K562 (cell line): ENCODE results near the gene ABRAXAS1. TPM values are rescaled to one million over a fixed set of nuclear protein-coding genes. Genes with fewer than 3 reads are reported as not detected.

ENCODE experiments used
- CHD4 ChIP-seq: fragments of 200-600 bp; sonication (generic); IDR thresholded peaks from 3 replicates; pipeline ENCODE4 v1.6.1; 2012; ENCODE audit warnings: low read depth, mild to moderate bottlenecking, mixed read lengths, low read length, inconsistent platforms; ENCODE audit not compliant: insufficient read depth, insufficient replicate concordance, poor library complexity, severe bottlenecking
- FOXJ3 ChIP-seq: sonication (generic); formaldehyde crosslinking; IDR thresholded peaks from 2 replicates; pipeline ENCODE4 v1.4.0; 2020; ENCODE audit warnings: mild to moderate bottlenecking, missing genetic modification reagents
- FOXK2 ChIP-seq, 2 experiments: fragments of 450-650 bp; IDR thresholded peaks in 1 of 2; conservative IDR thresholded peaks in 1 of 2; 2 replicates each; pipeline ENCODE4 v1.6.1; 2016; ENCODE audit warnings: low read depth in 2 of 2, mild to moderate bottlenecking in 1 of 2
- IRF2 ChIP-seq: sonication (generic); formaldehyde crosslinking; IDR thresholded peaks from 2 replicates; pipeline ENCODE4 v1.8.1; 2022; ENCODE audit warnings: mild to moderate bottlenecking, missing genetic modification reagents
- KDM2B ChIP-seq: fragments of 250-450 bp; sonication (Bioruptor Pico); IDR thresholded peaks from 2 replicates; pipeline ENCODE4 v1.8.0; 2021; ENCODE audit warnings: mild to moderate bottlenecking, moderate library complexity
- MAFF ChIP-seq: IDR thresholded peaks from 2 replicates; pipeline ENCODE4 v1.6.1; 2012; ENCODE audit warnings: low read length, improper control_type of control experiment
- NCOA2 ChIP-seq, 2 experiments: fragments of 450-650 bp; IDR thresholded peaks; 2 replicates each; pipeline ENCODE4 v1.6.1; 2018; ENCODE audit warnings: mild to moderate bottlenecking in 2 of 2, moderate library complexity in 1 of 2; ENCODE audit not compliant: partially characterized antibody in 2 of 2
- PHB2 ChIP-seq: fragments of 450-650 bp; IDR thresholded peaks from 2 replicates; pipeline ENCODE4 v1.6.1; 2017; ENCODE audit warnings: low read depth
- POLR2H ChIP-seq: IDR thresholded peaks from 2 replicates; pipeline ENCODE4 v1.6.1; 2016; ENCODE audit warnings: missing genetic modification characterization, low read depth, mild to moderate bottlenecking, control low read depth, missing compliant biosample characterization, moderate library complexity
- SETDB1 ChIP-seq: IDR thresholded peaks from one replicate; pipeline ENCODE4 v1.6.1; 2012; ENCODE audit warnings: low read length, control low read depth, inconsistent platforms
- ZNF146 ChIP-seq: IDR thresholded peaks from one replicate; pipeline ENCODE4 v1.6.1; 2018; ENCODE audit warnings: missing compliant biosample characterization; ENCODE audit not compliant: unreplicated experiment
- ZNF57 ChIP-seq: fragments of 450-650 bp; formaldehyde crosslinking; IDR thresholded peaks from 2 replicates; pipeline ENCODE4 v1.4.0; 2020; ENCODE audit warnings: mild to moderate bottlenecking, moderate library complexity
- ZNF644 ChIP-seq: fragments of 200-800 bp; sonication (Bioruptor generic); IDR thresholded peaks from 2 replicates; pipeline ENCODE4 v1.6.1; 2016; ENCODE audit warnings: low read depth, missing genetic modification characterization, missing compliant biosample characterization
- polyA plus RNA-seq, 8 experiments: library from polyadenylated mRNA; depleted of rRNA in 4 of 8; stranded (reverse) in 5 of 8; unstranded in 3 of 8; fragments of >200 nt; fragmentation: Nextera tagmentation in 2 of 8; fragmentation: Illumina TruSeq in 1 of 8; extraction: Ambion mirVana in 2 of 8; extraction: Trizol in 1 of 8; gene quantifications; 2 replicates each; pipeline versions ENCODE4 v1.2.1 to v1.2.3, GENCODE V29; 2011 to 2014; ENCODE audit warnings: inconsistent platforms in 1 of 8, missing spikeins in 1 of 8
- total RNA-seq, 7 experiments: library from RNA; depleted of rRNA in 6 of 7; stranded (reverse); fragments of >200 nt in 6 of 7; fragmentation: Illumina TruSeq in 2 of 7; extraction: Trizol in 2 of 7; gene quantifications; 2 replicates each; pipeline versions ENCODE4 v1.2.1 to v1.2.3, GENCODE V29; 2011 to 2021; ENCODE audit warnings: low replicate concordance in 1 of 7
- TF ChIP-seq, protein P1 (sequence below): sonication (generic); formaldehyde crosslinking; IDR thresholded peaks from 2 replicates; pipeline ENCODE4 v1.8.0; 2022; ENCODE audit warnings: missing genetic modification reagents, mild to moderate bottlenecking, borderline replicate concordance
- TF ChIP-seq, protein P2 (sequence below): fragments of 200-800 bp; sonication (Bioruptor generic); IDR thresholded peaks from 2 replicates; pipeline ENCODE4 v1.6.1; 2016; ENCODE audit warnings: missing genetic modification characterization, missing compliant biosample characterization
- TF ChIP-seq, protein P3 (sequence below): fragments of 250-450 bp; sonication (Bioruptor Pico); IDR thresholded peaks from 2 replicates; pipeline ENCODE4 v1.8.0; 2022; ENCODE audit warnings: inconsistent platforms, mild to moderate bottlenecking, moderate library complexity, borderline replicate concordance
- TF ChIP-seq, protein P4 (sequence below): fragments of 250-450 bp; sonication (Bioruptor Pico); IDR thresholded peaks from 2 replicates; pipeline ENCODE4 v1.5.0; 2021

ABRAXAS1 gene
- total and polyA plus RNA-seq, 9 of the 15 experiments (the other 6 are each of a cell fraction or from before 2014, with no cell fraction given), result 10.8 to 48.3 (median 22.1) TPM

DNA sequence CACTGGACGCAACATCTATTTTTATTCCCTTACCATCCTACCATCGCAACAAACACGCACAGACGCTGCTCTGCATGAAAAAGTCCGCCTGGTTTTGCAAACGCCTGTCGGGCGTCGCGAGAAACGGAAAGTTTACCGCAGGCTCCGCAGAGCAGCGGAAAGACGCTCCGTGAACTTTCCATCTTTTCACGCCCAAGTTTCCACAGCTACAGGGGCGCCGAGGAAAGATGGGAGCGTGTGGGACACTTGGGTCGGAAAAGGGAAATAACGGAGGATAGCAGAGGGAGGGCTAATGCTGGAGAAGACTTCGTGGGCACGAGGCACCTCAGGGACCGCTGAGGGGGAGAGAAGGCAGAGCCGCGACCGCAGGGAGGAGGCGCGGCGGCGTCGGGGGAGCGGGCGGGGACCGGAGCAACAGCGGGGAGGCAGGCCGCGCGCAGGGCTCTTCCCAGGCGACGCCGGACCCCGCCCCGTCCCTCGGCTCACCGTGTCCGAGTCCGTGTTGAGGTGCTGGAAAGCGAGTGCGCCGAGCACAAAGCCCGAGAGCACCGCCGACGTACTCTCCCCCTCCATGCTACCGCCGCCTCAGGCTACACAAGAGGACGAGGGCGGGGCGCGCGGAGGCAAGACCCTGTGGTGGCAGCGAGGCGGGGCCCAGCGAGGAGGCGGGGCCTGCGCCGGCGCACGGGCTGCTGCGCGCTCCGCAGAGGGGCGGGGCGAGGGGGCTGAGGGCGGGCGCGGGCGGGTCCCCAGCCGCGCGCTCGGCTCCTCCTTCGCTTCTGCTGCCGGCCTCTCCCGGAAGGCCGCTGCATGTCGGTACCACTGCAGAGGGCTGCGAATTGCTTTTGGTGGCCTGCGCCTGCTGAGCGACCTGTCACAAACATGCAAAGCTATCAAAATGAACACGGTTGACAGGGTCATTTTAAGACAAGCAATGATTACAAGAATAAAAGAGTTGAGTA, at the start of gene ABRAXAS1 (continued):
- TF ChIP-seq NCOA2 (IDR thresholded peaks at IDR 0.05; ENCODE audit: partially characterized antibody in 2 of 2) (no peak), FOXJ3 (CRISPR knock-in tag) (no peak), KDM2B (no peak), POLR2H (tag) (peak; percentile 49; the same call in 1 of the 2 replicates), MAFF (no peak), PHB2 (no peak), CHD4 (no peak), ZNF644 (tag) (no peak), SETDB1 (no peak), ZNF146 (CRISPR knock-in tag) (no peak), ZNF57 (CRISPR knock-in tag) (no peak), IRF2 (no peak), FOXK2 (conservative IDR thresholded peaks at IDR 0.05 in 1 of 2, IDR thresholded peaks at IDR 0.05 in 1 of 2; ENCODE audit: low read depth in 2 of 2) (no peak)
- TF ChIP-seq, protein P1, sequence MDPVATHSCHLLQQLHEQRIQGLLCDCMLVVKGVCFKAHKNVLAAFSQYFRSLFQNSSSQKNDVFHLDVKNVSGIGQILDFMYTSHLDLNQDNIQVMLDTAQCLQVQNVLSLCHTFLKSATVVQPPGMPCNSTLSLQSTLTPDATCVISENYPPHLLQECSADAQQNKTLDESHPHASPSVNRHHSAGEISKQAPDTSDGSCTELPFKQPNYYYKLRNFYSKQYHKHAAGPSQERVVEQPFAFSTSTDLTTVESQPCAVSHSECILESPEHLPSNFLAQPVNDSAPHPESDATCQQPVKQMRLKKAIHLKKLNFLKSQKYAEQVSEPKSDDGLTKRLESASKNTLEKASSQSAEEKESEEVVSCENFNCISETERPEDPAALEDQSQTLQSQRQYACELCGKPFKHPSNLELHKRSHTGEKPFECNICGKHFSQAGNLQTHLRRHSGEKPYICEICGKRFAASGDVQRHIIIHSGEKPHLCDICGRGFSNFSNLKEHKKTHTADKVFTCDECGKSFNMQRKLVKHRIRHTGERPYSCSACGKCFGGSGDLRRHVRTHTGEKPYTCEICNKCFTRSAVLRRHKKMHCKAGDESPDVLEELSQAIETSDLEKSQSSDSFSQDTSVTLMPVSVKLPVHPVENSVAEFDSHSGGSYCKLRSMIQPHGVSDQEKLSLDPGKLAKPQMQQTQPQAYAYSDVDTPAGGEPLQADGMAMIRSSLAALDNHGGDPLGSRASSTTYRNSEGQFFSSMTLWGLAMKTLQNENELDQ, result no peak
- TF ChIP-seq, protein P2, sequence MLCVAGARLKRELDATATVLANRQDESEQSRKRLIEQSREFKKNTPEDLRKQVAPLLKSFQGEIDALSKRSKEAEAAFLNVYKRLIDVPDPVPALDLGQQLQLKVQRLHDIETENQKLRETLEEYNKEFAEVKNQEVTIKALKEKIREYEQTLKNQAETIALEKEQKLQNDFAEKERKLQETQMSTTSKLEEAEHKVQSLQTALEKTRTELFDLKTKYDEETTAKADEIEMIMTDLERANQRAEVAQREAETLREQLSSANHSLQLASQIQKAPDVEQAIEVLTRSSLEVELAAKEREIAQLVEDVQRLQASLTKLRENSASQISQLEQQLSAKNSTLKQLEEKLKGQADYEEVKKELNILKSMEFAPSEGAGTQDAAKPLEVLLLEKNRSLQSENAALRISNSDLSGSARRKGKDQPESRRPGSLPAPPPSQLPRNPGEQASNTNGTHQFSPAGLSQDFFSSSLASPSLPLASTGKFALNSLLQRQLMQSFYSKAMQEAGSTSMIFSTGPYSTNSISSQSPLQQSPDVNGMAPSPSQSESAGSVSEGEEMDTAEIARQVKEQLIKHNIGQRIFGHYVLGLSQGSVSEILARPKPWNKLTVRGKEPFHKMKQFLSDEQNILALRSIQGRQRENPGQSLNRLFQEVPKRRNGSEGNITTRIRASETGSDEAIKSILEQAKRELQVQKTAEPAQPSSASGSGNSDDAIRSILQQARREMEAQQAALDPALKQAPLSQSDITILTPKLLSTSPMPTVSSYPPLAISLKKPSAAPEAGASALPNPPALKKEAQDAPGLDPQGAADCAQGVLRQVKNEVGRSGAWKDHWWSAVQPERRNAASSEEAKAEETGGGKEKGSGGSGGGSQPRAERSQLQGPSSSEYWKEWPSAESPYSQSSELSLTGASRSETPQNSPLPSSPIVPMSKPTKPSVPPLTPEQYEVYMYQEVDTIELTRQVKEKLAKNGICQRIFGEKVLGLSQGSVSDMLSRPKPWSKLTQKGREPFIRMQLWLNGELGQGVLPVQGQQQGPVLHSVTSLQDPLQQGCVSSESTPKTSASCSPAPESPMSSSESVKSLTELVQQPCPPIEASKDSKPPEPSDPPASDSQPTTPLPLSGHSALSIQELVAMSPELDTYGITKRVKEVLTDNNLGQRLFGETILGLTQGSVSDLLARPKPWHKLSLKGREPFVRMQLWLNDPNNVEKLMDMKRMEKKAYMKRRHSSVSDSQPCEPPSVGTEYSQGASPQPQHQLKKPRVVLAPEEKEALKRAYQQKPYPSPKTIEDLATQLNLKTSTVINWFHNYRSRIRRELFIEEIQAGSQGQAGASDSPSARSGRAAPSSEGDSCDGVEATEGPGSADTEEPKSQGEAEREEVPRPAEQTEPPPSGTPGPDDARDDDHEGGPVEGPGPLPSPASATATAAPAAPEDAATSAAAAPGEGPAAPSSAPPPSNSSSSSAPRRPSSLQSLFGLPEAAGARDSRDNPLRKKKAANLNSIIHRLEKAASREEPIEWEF (CRISPR knock-in tag), result no peak
- TF ChIP-seq, protein P3, sequence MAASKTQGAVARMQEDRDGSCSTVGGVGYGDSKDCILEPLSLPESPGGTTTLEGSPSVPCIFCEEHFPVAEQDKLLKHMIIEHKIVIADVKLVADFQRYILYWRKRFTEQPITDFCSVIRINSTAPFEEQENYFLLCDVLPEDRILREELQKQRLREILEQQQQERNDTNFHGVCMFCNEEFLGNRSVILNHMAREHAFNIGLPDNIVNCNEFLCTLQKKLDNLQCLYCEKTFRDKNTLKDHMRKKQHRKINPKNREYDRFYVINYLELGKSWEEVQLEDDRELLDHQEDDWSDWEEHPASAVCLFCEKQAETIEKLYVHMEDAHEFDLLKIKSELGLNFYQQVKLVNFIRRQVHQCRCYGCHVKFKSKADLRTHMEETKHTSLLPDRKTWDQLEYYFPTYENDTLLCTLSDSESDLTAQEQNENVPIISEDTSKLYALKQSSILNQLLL, result no peak
- TF ChIP-seq, protein P4, sequence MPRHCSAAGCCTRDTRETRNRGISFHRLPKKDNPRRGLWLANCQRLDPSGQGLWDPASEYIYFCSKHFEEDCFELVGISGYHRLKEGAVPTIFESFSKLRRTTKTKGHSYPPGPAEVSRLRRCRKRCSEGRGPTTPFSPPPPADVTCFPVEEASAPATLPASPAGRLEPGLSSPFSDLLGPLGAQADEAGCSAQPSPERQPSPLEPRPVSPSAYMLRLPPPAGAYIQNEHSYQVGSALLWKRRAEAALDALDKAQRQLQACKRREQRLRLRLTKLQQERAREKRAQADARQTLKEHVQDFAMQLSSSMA (CRISPR knock-in tag), result no peak
